SK-N-SH treated with all-trans-retinoic acid at 6 μM for 48 hours (cell line): ENCODE results near the gene CINP.
A peak's percentile ranks its signal among the peaks of the same experiment; 100 is the strongest.

Source experiments
- ATAC-seq: fragments of 200-7000 bp; cut with Tn5 transposase; 3 replicates; pipeline ENCODE4 v1.9.1; 2020; ENCODE audit warnings: mild to moderate bottlenecking, moderate library complexity
- ARNTL ChIP-seq: fragments of 450-650 bp; formaldehyde crosslinking; IDR thresholded peaks from 2 replicates; pipeline ENCODE4 v1.5.0; 2020; ENCODE audit warnings: low read depth, mild to moderate bottlenecking, moderate library complexity, borderline replicate concordance
- CSDC2 ChIP-seq: fragments of 250-450 bp; sonication (Bioruptor Pico); IDR thresholded peaks from 2 replicates; pipeline ENCODE4 v1.5.0; 2020; ENCODE audit warnings: mild to moderate bottlenecking, moderate library complexity
- ESRRG ChIP-seq: fragments of 250-450 bp; sonication (Bioruptor Pico); IDR thresholded peaks from 2 replicates; pipeline ENCODE4 v1.6.1; 2021; ENCODE audit warnings: mild to moderate bottlenecking
- GLIS3 ChIP-seq: fragments of 250-450 bp; sonication (Bioruptor Pico); IDR thresholded peaks from 2 replicates; pipeline ENCODE4 v1.5.0; 2020; ENCODE audit warnings: mild to moderate bottlenecking, moderate library complexity
- OSR1 ChIP-seq: fragments of 250-450 bp; sonication (Bioruptor Pico); IDR thresholded peaks from 2 replicates; pipeline ENCODE4 v1.8.0; 2022; ENCODE audit warnings: moderate library complexity, mild to moderate bottlenecking, inconsistent platforms
- PATZ1 ChIP-seq: fragments of 250-450 bp; sonication (Bioruptor Pico); IDR thresholded peaks from 2 replicates; pipeline ENCODE4 v1.8.0; 2020; ENCODE audit warnings: mild to moderate bottlenecking, moderate library complexity, borderline replicate concordance
- POU6F1 ChIP-seq: fragments of 250-450 bp; sonication (Bioruptor Pico); IDR thresholded peaks from 2 replicates; pipeline ENCODE4 v1.8.0; 2021; ENCODE audit warnings: low read depth, mild to moderate bottlenecking, moderate library complexity, borderline replicate concordance
- PPARA ChIP-seq: fragments of 250-450 bp; sonication (Bioruptor Pico); IDR thresholded peaks from 2 replicates; pipeline ENCODE4 v1.5.0; 2020; ENCODE audit warnings: mild to moderate bottlenecking, borderline replicate concordance
- RARB ChIP-seq: fragments of 250-450 bp; sonication (Bioruptor Pico); IDR thresholded peaks from 2 replicates; pipeline ENCODE4 v1.8.0; 2021; ENCODE audit warnings: mild to moderate bottlenecking, moderate library complexity
- TOX ChIP-seq: fragments of 250-450 bp; sonication (Bioruptor Pico); IDR thresholded peaks from 2 replicates; pipeline ENCODE4 v1.8.0; 2021; ENCODE audit warnings: mild to moderate bottlenecking, moderate library complexity, borderline replicate concordance
- ZFP3 ChIP-seq: fragments of 250-450 bp; sonication (Bioruptor Pico); IDR thresholded peaks from 2 replicates; pipeline ENCODE4 v1.5.0; 2020; ENCODE audit warnings: mild to moderate bottlenecking, moderate library complexity
- ZFP30 ChIP-seq: fragments of 450-650 bp; formaldehyde crosslinking; IDR thresholded peaks from 2 replicates; pipeline ENCODE4 v1.5.0; 2022; ENCODE audit warnings: mild to moderate bottlenecking, moderate library complexity
- ZNF565 ChIP-seq: fragments of 450-650 bp; formaldehyde crosslinking; conservative IDR thresholded peaks from 2 replicates; pipeline ENCODE4 v1.5.0; 2020; ENCODE audit warnings: low read depth, mild to moderate bottlenecking, moderate library complexity
- ZNF70 ChIP-seq: fragments of 450-650 bp; formaldehyde crosslinking; IDR thresholded peaks from 2 replicates; pipeline ENCODE4 v1.5.0; 2020; ENCODE audit warnings: mild to moderate bottlenecking, moderate library complexity
- ZNF8 ChIP-seq: fragments of 450-650 bp; formaldehyde crosslinking; IDR thresholded peaks from 2 replicates; pipeline ENCODE4 v1.5.0; 2020; ENCODE audit warnings: mild to moderate bottlenecking, moderate library complexity
- TF ChIP-seq, protein P1 (sequence below): fragments of 250-450 bp; sonication (Bioruptor Pico); IDR thresholded peaks from 2 replicates; pipeline ENCODE4 v1.5.1; 2021; ENCODE audit warnings: mild to moderate bottlenecking, moderate library complexity
- TF ChIP-seq, protein P2 (sequence below): fragments of 250-450 bp; sonication (Bioruptor Pico); IDR thresholded peaks from 2 replicates; pipeline ENCODE4 v1.5.1; 2020; ENCODE audit warnings: low read depth, mild to moderate bottlenecking, moderate library complexity
- TF ChIP-seq, protein P3 (sequence below): fragments of 250-450 bp; sonication (Bioruptor Pico); IDR thresholded peaks from 2 replicates; pipeline ENCODE4 v1.5.0; 2020; ENCODE audit warnings: mild to moderate bottlenecking, moderate library complexity

CINP gene

DNA sequence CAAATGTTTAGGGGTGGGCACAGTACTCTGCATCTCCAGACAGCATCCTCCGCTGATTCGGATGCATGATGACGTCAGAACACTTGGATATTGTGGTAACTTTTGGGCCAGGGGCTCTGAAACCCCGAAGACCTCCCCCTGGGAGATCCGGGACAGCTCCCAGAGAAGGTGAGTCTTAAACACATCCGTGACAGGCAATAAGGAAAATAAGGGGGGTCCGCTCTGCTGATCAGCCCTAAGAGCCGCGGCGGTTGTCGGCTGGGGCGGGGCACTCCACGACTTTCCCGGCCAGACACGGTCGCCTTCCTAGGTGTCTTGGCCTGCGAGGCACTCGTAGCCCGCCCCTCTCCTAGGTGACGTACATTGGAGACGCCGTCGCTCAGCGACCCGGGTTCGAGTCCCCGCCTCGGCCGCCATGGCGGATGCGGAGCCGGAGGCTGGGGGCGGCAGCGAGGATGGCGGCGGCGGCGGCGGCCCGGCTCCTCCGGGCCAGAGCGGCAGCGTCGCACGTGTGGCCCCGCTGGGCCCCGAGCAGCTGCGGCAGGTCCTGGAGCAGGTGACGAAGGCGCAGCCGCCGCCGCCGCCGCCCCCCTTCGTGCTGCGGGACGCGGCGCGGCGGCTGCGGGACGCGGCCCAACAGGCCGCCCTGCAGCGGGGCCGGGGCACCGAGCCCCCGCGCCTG is 43.2 kb downstream of the CINP start, which contains the start of gene ZNF839:
Gene ZNF839 (plus strand): TSS at position 396 of the 682 bp plus-strand sequence. CDS start 20 bp downstream, at position 416.
- no peak for TF ChIP-seq ARNTL
- no peak for TF ChIP-seq ZFP30
- TF ChIP-seq POU6F1 (CRISPR knock-in tag) = no peak
- no peak for TF ChIP-seq ZNF8 (CRISPR knock-in tag)
- no peak for TF ChIP-seq OSR1 (CRISPR knock-in tag)
- TF ChIP-seq, protein P1, sequence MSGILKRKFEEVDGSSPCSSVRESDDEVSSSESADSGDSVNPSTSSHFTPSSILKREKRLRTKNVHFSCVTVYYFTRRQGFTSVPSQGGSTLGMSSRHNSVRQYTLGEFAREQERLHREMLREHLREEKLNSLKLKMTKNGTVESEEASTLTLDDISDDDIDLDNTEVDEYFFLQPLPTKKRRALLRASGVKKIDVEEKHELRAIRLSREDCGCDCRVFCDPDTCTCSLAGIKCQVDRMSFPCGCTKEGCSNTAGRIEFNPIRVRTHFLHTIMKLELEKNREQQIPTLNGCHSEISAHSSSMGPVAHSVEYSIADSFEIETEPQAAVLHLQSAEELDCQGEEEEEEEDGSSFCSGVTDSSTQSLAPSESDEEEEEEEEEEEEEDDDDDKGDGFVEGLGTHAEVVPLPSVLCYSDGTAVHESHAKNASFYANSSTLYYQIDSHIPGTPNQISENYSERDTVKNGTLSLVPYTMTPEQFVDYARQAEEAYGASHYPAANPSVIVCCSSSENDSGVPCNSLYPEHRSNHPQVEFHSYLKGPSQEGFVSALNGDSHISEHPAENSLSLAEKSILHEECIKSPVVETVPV = no peak
- TF ChIP-seq ZNF70 (CRISPR knock-in tag) = no peak
- no peak for TF ChIP-seq ZFP3 (CRISPR knock-in tag)
- TF ChIP-seq TOX (CRISPR knock-in tag) = no peak
- TF ChIP-seq PATZ1 (CRISPR knock-in tag) = no peak
- TF ChIP-seq, protein P2, sequence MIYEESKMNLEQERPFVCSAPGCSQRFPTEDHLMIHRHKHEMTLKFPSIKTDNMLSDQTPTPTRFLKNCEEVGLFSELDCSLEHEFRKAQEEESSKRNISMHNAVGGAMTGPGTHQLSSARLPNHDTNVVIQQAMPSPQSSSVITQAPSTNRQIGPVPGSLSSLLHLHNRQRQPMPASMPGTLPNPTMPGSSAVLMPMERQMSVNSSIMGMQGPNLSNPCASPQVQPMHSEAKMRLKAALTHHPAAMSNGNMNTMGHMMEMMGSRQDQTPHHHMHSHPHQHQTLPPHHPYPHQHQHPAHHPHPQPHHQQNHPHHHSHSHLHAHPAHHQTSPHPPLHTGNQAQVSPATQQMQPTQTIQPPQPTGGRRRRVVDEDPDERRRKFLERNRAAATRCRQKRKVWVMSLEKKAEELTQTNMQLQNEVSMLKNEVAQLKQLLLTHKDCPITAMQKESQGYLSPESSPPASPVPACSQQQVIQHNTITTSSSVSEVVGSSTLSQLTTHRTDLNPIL = no peak
- ATAC-seq = peak; percentile 57

DNA sequence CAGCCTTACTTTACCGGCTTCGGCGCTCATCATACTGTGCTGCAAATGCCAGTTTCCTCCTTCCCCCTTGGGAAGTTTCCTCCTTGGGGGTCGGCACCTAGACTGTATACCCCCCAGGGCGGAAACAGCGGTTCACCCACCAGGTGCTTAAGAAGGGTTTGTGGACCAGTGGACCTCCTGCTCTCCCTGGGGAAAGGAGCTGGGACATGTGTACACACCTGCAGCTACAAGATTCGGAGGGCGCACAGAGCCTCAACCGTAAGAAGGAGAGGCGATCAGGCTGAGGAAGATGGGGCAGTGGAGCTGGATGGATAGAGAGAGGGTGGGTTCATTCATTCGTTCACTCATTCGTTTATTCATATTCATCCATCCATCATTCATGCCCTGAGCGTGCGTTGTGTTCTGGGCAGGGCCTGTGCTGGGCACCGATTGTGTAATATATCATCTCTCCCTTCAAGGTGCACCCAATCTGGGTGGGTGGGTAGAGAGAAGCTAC is 43.9 kb downstream of the CINP start:
- no peak for ATAC-seq
- TF ChIP-seq ZNF565 (CRISPR knock-in tag) (no peak), ESRRG (CRISPR knock-in tag) (no peak), GLIS3 (CRISPR knock-in tag) (no peak), CSDC2 (CRISPR knock-in tag) (no peak), PATZ1 (CRISPR knock-in tag) (no peak), PPARA (no peak), RARB (no peak)
- TF ChIP-seq, protein P3, sequence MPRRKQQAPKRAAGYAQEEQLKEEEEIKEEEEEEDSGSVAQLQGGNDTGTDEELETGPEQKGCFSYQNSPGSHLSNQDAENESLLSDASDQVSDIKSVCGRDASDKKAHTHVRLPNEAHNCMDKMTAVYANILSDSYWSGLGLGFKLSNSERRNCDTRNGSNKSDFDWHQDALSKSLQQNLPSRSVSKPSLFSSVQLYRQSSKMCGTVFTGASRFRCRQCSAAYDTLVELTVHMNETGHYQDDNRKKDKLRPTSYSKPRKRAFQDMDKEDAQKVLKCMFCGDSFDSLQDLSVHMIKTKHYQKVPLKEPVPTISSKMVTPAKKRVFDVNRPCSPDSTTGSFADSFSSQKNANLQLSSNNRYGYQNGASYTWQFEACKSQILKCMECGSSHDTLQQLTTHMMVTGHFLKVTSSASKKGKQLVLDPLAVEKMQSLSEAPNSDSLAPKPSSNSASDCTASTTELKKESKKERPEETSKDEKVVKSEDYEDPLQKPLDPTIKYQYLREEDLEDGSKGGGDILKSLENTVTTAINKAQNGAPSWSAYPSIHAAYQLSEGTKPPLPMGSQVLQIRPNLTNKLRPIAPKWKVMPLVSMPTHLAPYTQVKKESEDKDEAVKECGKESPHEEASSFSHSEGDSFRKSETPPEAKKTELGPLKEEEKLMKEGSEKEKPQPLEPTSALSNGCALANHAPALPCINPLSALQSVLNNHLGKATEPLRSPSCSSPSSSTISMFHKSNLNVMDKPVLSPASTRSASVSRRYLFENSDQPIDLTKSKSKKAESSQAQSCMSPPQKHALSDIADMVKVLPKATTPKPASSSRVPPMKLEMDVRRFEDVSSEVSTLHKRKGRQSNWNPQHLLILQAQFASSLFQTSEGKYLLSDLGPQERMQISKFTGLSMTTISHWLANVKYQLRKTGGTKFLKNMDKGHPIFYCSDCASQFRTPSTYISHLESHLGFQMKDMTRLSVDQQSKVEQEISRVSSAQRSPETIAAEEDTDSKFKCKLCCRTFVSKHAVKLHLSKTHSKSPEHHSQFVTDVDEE (CRISPR knock-in tag) = no peak
